Lung (tissue), 12 donors: ENCODE data around the gene ASCL2. TPM values are rescaled to one million over a fixed set of nuclear protein-coding genes. Genes with fewer than 3 reads are reported as not detected.

Experiments used
- ATAC-seq: fragments of 200-7000 bp; cut with Tn5 transposase; one replicate; pipeline ENCODE4 v1.9.1; 2020; ENCODE audit warnings: moderate number of reproducible peaks; ENCODE audit not compliant: insufficient read depth, low FRiP score
- DNase-seq, 3 donors: peaks; one replicate each; pipeline ENCODE4 v3.0.0-alpha.2; 2013 to 2017
- H3K27ac ChIP-seq, 2 donors: one replicate each; pipeline ENCODE4 v1.5.1; 2013; ENCODE audit warnings: mild to moderate bottlenecking in 2 of 2, moderate library complexity in 2 of 2, control low read depth in 1 of 2, inconsistent platforms in 1 of 2, low read depth in 1 of 2, low read length in 1 of 2
- H3K27me3 ChIP-seq, 3 donors: one replicate each; pipeline ENCODE4 v1.5.1; 2013; ENCODE audit warnings: low read length in 2 of 3; ENCODE audit not compliant: control insufficient read depth in 3 of 3, insufficient read depth in 3 of 3
- H3K36me3 ChIP-seq, 4 donors: one replicate each; pipeline ENCODE4 v1.5.1; 2013; ENCODE audit warnings: low read length in 4 of 4, mild to moderate bottlenecking in 1 of 4, moderate library complexity in 1 of 4; ENCODE audit not compliant: control insufficient read depth in 4 of 4, insufficient read depth in 4 of 4
- H3K4me1 ChIP-seq, 5 donors: one replicate each; pipeline ENCODE4 v1.5.1; 2013; ENCODE audit warnings: low read length in 5 of 5, mild to moderate bottlenecking in 2 of 5, moderate library complexity in 1 of 5; ENCODE audit not compliant: control insufficient read depth in 5 of 5, insufficient read depth in 5 of 5
- H3K4me3 ChIP-seq: one replicate; pipeline ENCODE4 v1.5.1; 2013; ENCODE audit warnings: mild to moderate bottlenecking, control low read depth, moderate library complexity
- H3K9ac ChIP-seq, 2 donors: one replicate each; pipeline ENCODE4 v1.5.1; 2013; ENCODE audit warnings: low read length in 2 of 2, control low read depth in 1 of 2; ENCODE audit not compliant: insufficient read depth in 1 of 2
- H3K9me3 ChIP-seq, 4 donors: one replicate each; pipeline ENCODE4 v1.5.1; 2013; ENCODE audit warnings: low read length in 3 of 4, mild to moderate bottlenecking in 1 of 4, moderate library complexity in 1 of 4; ENCODE audit not compliant: control insufficient read depth in 4 of 4, insufficient read depth in 3 of 4
- WGBS, 2 donors: extraction: QIAGEN DNeasy Blood & Tissue Kit; methylation state at CpG; one replicate each; pipeline ENCODE4 v1.1.7; 2013; 5-methylcytosine and 5-hydroxymethylcytosine counted together
- polyA plus RNA-seq, 2 donors: library from polyadenylated mRNA; stranded (reverse); fragments of 200-250 nt; gene quantifications; one replicate each; pipeline ENCODE4 v1.2.1, GENCODE V29; 2013
- total RNA-seq, 2 donors: library from RNA; depleted of rRNA in 1 of 2; stranded (reverse); fragments of >200 nt in 1 of 2; gene quantifications; one replicate each; pipeline ENCODE4 v1.2.1, GENCODE V29; 2014 to 2021
- TF ChIP-seq, protein P1 (sequence below): IDR thresholded peaks from 2 replicates; pipeline ENCODE4 v1.5.1; 2012; ENCODE audit warnings: mild to moderate bottlenecking; ENCODE audit errors: control extremely low read depth, extremely low read depth
- donor health status: control.
- donor health status: control.
- donor health status: Bipolar disorder and iron deficiency.
- donor health status: healthy.
- donor health status: DM: yes; HTN: yes; CAD: no.

Gene ASCL2
- total and polyA plus RNA-seq, 4 donors = 0.94 to 2.4 (median 2.2) TPM; not detected in 1

DNA sequence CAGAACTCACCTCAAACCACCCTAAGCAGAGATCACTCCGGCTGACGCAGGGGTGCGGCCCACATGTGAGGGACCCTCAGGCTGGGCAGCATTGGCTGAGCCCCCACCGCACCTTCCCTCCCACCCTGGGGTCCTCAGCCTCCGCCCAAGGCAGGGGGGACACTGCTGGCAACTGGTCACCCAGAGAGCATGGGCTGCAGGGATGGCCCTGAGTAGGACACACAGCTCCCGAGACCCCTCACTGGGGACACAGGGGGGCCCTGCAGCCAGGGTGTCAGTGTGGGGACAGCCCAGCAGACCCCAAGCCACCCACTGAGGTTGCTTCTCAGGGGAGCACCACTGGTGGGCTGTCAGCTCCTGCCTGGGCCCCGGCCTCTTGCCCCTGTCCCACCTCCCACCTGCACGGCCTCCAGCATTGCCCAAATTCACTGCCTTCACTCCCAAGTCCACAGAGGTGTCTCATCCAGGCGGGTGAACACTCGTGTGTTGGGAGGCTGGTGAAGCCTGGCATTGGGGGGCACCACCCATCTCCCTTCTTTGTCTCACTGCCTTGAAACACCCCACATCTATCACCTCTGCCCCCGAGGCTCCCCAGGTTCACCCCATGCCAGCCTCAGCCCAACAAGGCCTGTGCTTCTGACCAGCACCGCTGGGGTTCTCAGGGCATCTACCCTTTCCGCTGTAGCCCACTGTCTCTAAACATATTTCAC, 26.7 kb upstream of the ASCL2 start:
- TF ChIP-seq, protein P1, sequence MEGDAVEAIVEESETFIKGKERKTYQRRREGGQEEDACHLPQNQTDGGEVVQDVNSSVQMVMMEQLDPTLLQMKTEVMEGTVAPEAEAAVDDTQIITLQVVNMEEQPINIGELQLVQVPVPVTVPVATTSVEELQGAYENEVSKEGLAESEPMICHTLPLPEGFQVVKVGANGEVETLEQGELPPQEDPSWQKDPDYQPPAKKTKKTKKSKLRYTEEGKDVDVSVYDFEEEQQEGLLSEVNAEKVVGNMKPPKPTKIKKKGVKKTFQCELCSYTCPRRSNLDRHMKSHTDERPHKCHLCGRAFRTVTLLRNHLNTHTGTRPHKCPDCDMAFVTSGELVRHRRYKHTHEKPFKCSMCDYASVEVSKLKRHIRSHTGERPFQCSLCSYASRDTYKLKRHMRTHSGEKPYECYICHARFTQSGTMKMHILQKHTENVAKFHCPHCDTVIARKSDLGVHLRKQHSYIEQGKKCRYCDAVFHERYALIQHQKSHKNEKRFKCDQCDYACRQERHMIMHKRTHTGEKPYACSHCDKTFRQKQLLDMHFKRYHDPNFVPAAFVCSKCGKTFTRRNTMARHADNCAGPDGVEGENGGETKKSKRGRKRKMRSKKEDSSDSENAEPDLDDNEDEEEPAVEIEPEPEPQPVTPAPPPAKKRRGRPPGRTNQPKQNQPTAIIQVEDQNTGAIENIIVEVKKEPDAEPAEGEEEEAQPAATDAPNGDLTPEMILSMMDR = no peak
- no peak for ATAC-seq
- H3K27ac ChIP-seq = no peak overlapping the region
- no peak overlapping the region for H3K9ac ChIP-seq
- H3K27me3 ChIP-seq = no peaks in the 10 kb centered on the region
- H3K36me3 ChIP-seq = no peaks in the 10 kb centered on the region
- no peak overlapping the region for H3K4me3 ChIP-seq
- H3K9me3 ChIP-seq = no peaks in the 10 kb centered on the region
- peaks cover 0 to 4% (median 0%) of the 10 kb centered on the region in 5 donors for H3K4me1 ChIP-seq
- DNase-seq = no peak
- 95 to 97% methylated on average over 13 of the region's 13 CpGs for WGBS, 2 donors

GRCh38 chr11:2295971-2296912, 25.9 kb upstream of the ASCL2 start:
- no peaks in the 10 kb centered on the region for H3K36me3 ChIP-seq
- peak in 1 of 3 donors; percentile 3 for DNase-seq
- H3K4me1 ChIP-seq = no peaks in the 10 kb centered on the region
- TF ChIP-seq, protein P1 = no peak
- WGBS, 2 donors = 85 to 91% methylated on average over 17 of the region's 17 CpGs
- no peak overlapping the region for H3K4me3 ChIP-seq
- H3K27me3 ChIP-seq = no peaks in the 10 kb centered on the region
- no peaks in the 10 kb centered on the region for H3K9me3 ChIP-seq
- no peak for ATAC-seq
- H3K27ac ChIP-seq = no peak overlapping the region
- H3K9ac ChIP-seq = no peak overlapping the region

DNA sequence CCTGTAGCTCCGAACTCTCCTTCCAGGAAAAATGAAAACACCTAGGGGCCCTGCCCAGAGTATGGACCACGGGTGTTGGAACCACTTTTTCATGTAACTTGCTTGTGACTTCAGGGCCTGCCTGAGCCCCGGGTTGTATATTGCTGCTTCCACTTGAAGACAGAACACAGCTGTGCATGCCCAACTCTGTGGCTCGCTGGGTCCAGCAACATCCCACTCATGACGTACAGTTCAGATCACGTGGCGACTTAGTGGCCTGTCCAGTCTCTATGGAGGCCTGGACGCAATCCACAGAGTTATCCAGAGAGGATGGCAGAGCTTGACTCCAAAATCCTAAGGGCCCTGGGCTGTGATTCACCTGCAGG, 24.5 kb upstream of the ASCL2 start:
- TF ChIP-seq, protein P1 = no peak
- no peaks in the 10 kb centered on the region for H3K36me3 ChIP-seq
- no peaks in the 10 kb centered on the region for H3K9me3 ChIP-seq
- H3K4me1 ChIP-seq = no peaks in the 10 kb centered on the region
- ATAC-seq = no peak
- DNase-seq = no peak
- no peak overlapping the region for H3K4me3 ChIP-seq
- H3K9ac ChIP-seq = no peak overlapping the region
- H3K27me3 ChIP-seq = no peaks in the 10 kb centered on the region
- no peak overlapping the region for H3K27ac ChIP-seq
- WGBS, 2 donors = 84 to 87% methylated on average over 8 of the region's 8 CpGs
